GM18858 (cell line): ENCODE data around the gene ABLIM2.

Source experiments
- ATAC-seq: cut with Tn5 transposase; IDR thresholded peaks from one replicate; pipeline ENCODE4 v1.9.1; 2021; ENCODE audit not compliant: unreplicated experiment

ABLIM2 gene

GRCh38 chr4:8176547-8177399 lies 18.2 kb upstream of the ABLIM2 start:
- ATAC-seq = peak; percentile 74

GRCh38 chr4:8175686-8176085 lies 17.1 kb upstream of the ABLIM2 start:
- no peak for ATAC-seq

GRCh38 chr4:8174970-8175369 lies 16.4 kb upstream of the ABLIM2 start:
- ATAC-seq = no peak

- no peak for ATAC-seq
Measured at GRCh38 chr4:8173492-8174242, 15.1 kb upstream of the ABLIM2 start.

GRCh38 chr4:8171984-8172924 lies 13.6 kb upstream of the ABLIM2 start:
- peak; percentile 72 for ATAC-seq

- no peak for ATAC-seq
Measured at GRCh38 chr4:8171266-8171665, 12.7 kb upstream of the ABLIM2 start.

GRCh38 chr4:8170341-8170740 lies 11.7 kb upstream of the ABLIM2 start:
- no peak for ATAC-seq

GRCh38 chr4:8169763-8170162 lies 11.2 kb upstream of the ABLIM2 start:
- no peak for ATAC-seq

- no peak for ATAC-seq
Measured at GRCh38 chr4:8168832-8169598, 10.4 kb upstream of the ABLIM2 start.

- ATAC-seq = no peak
Measured at GRCh38 chr4:8168232-8168631, 9.6 kb upstream of the ABLIM2 start.

- ATAC-seq = no peak
Measured at GRCh38 chr4:8167815-8168214, 9.2 kb upstream of the ABLIM2 start.

GRCh38 chr4:8167291-8167690 lies 8.7 kb upstream of the ABLIM2 start:
- no peak for ATAC-seq

GRCh38 chr4:8165374-8165896 lies 6.8 kb upstream of the ABLIM2 start:
- ATAC-seq = no peak

- ATAC-seq = no peak
Measured at GRCh38 chr4:8164687-8165086, 6.1 kb upstream of the ABLIM2 start.

GRCh38 chr4:8164194-8164565 lies 5.6 kb upstream of the ABLIM2 start:
- ATAC-seq = no peak

GRCh38 chr4:8163436-8164193 lies 5.0 kb upstream of the ABLIM2 start:
- ATAC-seq = no peak

GRCh38 chr4:8163026-8163425 lies 4.4 kb upstream of the ABLIM2 start:
- no peak for ATAC-seq

- no peak for ATAC-seq
Measured at GRCh38 chr4:8162625-8163024, 4.0 kb upstream of the ABLIM2 start.

- ATAC-seq = no peak
Measured at GRCh38 chr4:8160572-8160971, 2.0 kb upstream of the ABLIM2 start.

GRCh38 chr4:8160233-8160560 lies 1.6 kb upstream of the ABLIM2 start:
- no peak for ATAC-seq
